ENCODE results near the gene SLC36A1.
A peak's percentile ranks its signal among the peaks of the same experiment; 100 is the strongest.
"Not testable (repeated sequence)": the region's sequence is repeated elsewhere in the genome, so short reads cannot be mapped to it uniquely, and the experiment has no call there.

SLC36A1 gene

DNA sequence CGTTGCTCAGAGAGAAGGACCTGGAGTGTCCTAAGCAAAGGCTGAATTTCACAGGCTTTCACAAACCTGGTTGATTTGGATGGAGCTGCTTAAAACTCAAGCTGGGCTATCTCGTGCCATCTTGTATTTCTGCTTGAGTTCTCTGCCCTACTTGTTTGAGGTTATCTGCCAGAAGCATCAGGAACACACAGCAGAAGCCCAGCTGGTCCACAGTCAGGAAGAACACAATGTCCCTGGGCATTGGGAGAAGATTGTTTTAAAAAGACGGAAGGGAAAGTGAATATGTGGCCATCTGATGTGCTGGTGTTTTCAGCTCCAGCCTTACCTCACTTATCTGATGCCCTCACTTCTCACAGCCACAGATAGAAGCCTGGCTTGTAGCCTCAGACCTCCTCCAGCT is 32.9 kb upstream of the SLC36A1 start:
- no peak overlapping the region for H3K4me3 ChIP-seq (ENCODE audit: low read depth, low read length)
- no peak for DNase-seq (ENCODE audit: low read depth)
- TF ChIP-seq, protein P1, sequence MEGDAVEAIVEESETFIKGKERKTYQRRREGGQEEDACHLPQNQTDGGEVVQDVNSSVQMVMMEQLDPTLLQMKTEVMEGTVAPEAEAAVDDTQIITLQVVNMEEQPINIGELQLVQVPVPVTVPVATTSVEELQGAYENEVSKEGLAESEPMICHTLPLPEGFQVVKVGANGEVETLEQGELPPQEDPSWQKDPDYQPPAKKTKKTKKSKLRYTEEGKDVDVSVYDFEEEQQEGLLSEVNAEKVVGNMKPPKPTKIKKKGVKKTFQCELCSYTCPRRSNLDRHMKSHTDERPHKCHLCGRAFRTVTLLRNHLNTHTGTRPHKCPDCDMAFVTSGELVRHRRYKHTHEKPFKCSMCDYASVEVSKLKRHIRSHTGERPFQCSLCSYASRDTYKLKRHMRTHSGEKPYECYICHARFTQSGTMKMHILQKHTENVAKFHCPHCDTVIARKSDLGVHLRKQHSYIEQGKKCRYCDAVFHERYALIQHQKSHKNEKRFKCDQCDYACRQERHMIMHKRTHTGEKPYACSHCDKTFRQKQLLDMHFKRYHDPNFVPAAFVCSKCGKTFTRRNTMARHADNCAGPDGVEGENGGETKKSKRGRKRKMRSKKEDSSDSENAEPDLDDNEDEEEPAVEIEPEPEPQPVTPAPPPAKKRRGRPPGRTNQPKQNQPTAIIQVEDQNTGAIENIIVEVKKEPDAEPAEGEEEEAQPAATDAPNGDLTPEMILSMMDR (IDR thresholded peaks at IDR 0.05; ENCODE audit: low read depth, low read length): no peak
- TF ChIP-seq MYC (IDR thresholded peaks at IDR 0.05; ENCODE audit: low read depth, low read length): no peak
- no peak for TF ChIP-seq POLR2A (IDR thresholded peaks at IDR 0.05; ENCODE audit: extremely low read depth, insufficient read length)

DNA sequence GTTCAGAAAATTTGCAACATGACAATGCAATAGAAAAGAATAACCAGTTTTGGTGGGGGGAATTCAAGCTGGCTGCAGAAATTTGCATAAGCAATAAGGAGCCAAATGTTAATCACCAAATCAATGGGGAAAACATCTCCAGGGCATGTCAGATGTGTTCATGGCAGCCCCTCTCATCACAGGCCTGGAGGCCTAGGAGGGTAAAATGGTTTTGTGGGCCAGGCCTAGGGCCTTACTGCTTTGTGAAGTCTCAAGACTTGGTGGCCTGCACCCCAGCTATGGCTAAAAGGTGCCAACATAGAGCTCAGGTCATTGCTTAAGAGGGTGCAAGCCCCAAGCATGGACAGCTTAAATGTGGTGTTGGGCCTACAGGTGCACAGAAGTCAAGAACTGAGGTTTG is 29.7 kb upstream of the SLC36A1 start:
- DNase-seq (ENCODE audit: low read depth): no peak
- no peak overlapping the region for H3K4me3 ChIP-seq (ENCODE audit: low read depth, low read length)
- TF ChIP-seq POLR2A (IDR thresholded peaks at IDR 0.05; ENCODE audit: extremely low read depth, insufficient read length): no peak
- TF ChIP-seq, protein P2, sequence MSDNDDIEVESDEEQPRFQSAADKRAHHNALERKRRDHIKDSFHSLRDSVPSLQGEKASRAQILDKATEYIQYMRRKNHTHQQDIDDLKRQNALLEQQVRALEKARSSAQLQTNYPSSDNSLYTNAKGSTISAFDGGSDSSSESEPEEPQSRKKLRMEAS (IDR thresholded peaks at IDR 0.05; ENCODE audit: low read depth, low read length): no peak

DNA sequence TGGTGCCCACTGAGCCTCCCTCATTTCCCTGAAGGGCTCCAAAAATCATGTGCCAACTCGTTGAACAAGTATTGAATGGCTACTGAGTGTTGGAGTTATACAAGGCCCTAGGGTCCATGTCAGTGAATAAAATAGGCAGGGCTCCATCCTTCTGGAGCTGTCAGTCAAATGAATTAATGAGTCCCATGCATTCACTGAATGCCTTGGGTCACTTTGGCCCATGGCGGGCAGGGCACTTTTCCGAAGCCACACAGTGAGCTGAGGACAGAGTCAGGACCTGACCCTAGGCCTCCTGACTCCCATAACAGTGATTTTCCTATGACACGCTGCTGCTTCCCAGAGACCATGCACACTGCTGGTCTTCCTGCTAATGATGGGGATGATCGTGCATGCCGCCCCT is 27.3 kb upstream of the SLC36A1 start:
- no peak for DNase-seq (ENCODE audit: low read depth)
- no peak overlapping the region for H3K4me3 ChIP-seq (ENCODE audit: low read depth, low read length)
- TF ChIP-seq MYC (IDR thresholded peaks at IDR 0.05; ENCODE audit: low read depth, low read length): no peak
- TF ChIP-seq, protein P2 (IDR thresholded peaks at IDR 0.05; ENCODE audit: low read depth, low read length): no peak
- no peak for TF ChIP-seq POLR2A (IDR thresholded peaks at IDR 0.05; ENCODE audit: extremely low read depth, insufficient read length)
- TF ChIP-seq, protein P1 (IDR thresholded peaks at IDR 0.05; ENCODE audit: low read depth, low read length): no peak

DNA sequence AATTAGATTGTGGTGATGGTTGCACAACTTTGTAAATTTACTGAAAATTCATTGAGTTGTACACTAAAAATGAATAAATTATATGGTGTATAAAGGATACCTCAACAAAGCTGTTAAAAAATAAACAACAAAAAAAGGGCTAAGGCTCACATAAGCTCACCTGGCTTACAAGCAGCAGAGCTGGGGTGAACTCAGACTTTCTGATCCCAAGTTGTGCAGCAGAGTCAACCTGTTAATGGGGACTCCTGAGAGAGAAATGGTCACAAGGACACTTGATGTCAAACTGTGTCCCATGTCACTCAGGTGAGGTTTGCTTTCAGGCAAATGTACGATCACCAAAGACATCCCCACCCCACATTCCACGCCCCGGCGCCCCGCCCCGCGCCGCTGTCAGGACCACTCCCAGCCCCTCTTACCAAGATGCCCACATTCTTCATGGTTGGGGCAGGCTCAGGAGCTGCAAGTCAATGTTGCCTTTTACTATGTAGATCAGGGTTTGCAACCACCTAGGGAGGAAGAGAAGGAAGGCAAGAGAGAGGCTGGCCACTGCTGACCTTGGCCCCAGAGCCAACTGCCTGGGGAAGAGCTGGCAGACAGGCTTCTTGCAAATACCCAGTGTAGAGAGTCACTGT is 22.4 kb upstream of the SLC36A1 start:
- no peak overlapping the region for H3K4me3 ChIP-seq (ENCODE audit: low read depth, low read length)
- TF ChIP-seq POLR2A (IDR thresholded peaks at IDR 0.05; ENCODE audit: extremely low read depth, insufficient read length): no peak
- TF ChIP-seq MYC (IDR thresholded peaks at IDR 0.05; ENCODE audit: low read depth, low read length): no peak
- TF ChIP-seq, protein P1 (IDR thresholded peaks at IDR 0.05; ENCODE audit: low read depth, low read length): no peak
- TF ChIP-seq, protein P2 (IDR thresholded peaks at IDR 0.05; ENCODE audit: low read depth, low read length): no peak
- DNase-seq (ENCODE audit: low read depth): no peak

DNA sequence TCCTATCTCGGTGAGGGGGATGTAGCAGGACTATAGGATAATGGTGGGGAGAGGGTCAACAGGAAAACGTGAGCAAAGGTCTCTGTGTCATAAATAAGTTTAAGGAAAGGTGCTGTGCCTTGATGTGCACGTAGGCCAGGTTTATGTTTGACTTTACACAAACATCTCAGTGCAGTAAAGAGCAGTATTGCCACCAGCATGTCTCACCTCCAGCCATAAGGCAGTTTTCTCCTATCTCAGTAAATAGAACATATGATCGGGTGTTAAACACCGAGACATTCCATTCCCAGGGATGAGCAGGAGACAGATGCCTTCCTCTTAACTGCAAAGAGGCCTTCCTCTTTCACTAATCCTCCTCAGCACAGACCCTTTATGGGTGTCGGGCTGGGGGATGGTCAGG is 21.1 kb upstream of the SLC36A1 start:
- DNase-seq (ENCODE audit: low read depth); H3K4me3 ChIP-seq (ENCODE audit: low read depth, low read length): not testable (repeated sequence)

DNA sequence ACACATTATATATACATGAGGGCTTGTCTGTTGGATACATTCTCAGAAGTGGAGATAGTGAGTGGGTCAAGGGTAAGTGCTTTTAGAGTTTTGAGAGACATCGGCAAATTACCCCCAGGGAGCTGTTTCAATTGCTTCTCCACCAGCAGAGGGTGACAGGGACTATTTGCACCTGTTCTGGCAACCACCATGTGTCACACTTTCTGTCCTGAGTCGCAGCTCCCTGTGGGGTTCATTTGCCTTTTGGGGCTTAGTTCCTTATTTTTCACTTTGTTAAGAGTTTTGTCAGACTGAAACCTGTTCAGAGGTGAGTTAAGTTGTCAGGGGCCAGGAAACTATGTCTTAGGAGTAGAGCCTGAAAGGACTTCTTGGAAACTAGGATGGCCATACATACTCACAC is 20.1 kb upstream of the SLC36A1 start:
- peak; percentile 35 for DNase-seq (ENCODE audit: low read depth)
- H3K4me3 ChIP-seq (ENCODE audit: low read depth, low read length): no peak overlapping the region
- no peak for TF ChIP-seq MYC (IDR thresholded peaks at IDR 0.05; ENCODE audit: low read depth, low read length)
- no peak for TF ChIP-seq POLR2A (IDR thresholded peaks at IDR 0.05; ENCODE audit: extremely low read depth, insufficient read length)
- TF ChIP-seq, protein P1 (IDR thresholded peaks at IDR 0.05; ENCODE audit: low read depth, low read length): no peak

DNA sequence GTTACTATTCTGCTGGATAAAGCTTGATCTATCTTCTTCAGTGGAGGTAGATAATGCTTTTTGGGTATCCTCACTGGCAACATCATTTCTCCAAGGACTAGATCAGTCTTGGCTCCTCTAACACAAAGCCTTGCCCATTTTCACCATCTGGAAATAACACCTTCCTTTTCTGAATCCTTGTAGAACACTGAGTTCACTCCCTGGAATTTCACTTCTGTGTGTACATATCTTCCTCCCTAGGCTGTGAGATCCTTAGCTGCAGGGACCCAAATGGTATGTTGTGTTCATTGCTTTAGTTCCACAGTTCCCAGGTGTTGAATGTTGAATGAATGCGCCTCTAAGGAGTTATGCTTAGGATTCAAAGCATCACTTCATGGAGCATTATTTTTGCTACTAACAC is 16.7 kb upstream of the SLC36A1 start:
- TF ChIP-seq, protein P2 (IDR thresholded peaks at IDR 0.05; ENCODE audit: low read depth, low read length): no peak
- no peak for TF ChIP-seq POLR2A (IDR thresholded peaks at IDR 0.05; ENCODE audit: extremely low read depth, insufficient read length)
- H3K4me3 ChIP-seq (ENCODE audit: low read depth, low read length): no peak overlapping the region
- DNase-seq (ENCODE audit: low read depth): no peak

All from NB4 (cell line).